HG02938 (cell line): ENCODE measurements around the gene RPS6KB2.

Experiments
- ATAC-seq: cut with Tn5 transposase; IDR thresholded peaks from one replicate; pipeline ENCODE4 v1.9.1; 2021; ENCODE audit warnings: mild to moderate bottlenecking, moderate library complexity; ENCODE audit not compliant: unreplicated experiment

Gene RPS6KB2

DNA sequence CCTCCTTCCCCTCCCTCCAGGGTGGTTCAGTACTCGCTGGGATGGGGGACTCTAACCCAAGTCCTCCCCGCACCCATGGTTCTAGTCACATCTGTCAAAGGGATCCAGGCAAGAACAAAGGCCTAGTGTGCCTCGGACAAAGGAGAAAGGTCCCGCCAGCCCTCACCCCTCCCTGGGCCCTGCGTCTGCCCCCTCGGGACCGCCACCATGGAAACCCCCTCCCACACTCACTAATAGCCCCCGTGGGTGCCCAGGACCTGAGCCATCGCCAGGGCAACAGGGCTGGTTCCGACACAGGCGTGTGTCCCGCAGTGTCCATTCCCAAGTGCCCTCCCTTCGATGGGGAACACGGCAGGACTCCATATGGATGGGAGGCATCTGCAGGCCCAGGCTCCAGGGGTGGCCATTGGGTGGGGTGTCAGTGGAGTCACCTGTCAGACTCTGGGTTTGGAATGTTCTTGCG is 17.9 kb upstream of the RPS6KB2 start:
- ATAC-seq, result no peak

DNA sequence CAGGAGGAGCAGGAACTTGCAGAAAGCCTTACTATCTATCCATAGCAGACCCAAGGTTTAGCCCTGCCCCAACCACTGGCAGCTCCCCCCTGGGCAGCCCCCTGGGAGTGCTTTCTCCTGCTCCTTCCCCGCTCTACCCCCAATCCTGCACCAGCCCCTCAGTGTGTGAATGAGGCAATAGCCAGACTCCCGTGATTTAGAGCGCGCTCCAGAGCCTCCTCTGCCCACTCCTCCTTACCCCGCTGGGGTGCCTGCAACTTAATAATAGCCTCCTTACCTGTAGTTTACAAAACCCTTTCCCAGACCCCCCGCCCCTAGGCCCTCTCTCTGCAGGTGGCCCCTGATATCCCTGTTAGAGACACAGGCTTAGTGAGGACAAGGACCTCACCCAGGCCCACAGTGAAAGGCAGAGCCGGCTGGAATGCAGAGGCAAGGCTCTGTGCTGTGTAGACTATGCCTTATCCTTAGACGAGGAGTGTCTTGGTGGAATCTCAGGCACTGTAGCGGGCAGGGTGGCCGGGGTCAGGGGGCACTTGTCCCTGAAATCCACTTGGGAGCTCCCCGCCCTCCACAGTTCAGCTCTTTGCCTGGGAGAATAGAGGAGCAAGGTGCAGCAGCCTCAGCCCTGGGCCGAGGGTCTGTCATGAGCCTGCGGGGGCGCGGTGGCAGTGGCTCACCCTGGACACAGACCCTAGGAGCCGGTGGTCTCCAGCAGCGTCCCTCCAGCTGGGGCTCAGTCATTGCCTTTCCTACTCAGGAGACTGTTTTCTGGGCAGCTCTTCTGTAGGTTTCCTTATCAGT is 17.1 kb upstream of the RPS6KB2 start:
- ATAC-seq, result no peak

GRCh38 chr11:67411785-67412152 is 16.5 kb upstream of the RPS6KB2 start:
- no peak for ATAC-seq

GRCh38 chr11:67412495-67413179 is 15.7 kb upstream of the RPS6KB2 start:
- ATAC-seq, result no peak

GRCh38 chr11:67413266-67413849 is 14.9 kb upstream of the RPS6KB2 start:
- ATAC-seq, result no peak

- no peak for ATAC-seq
These were observed 12.6 kb upstream of the RPS6KB2 start, which contains the start of gene CARNS1 for GRCh38 chr11:67415501-67416304. Gene CARNS1, plus strand, starts transcription at chr11:67415678. Its CDS starts 522 bp downstream, at chr11:67416200.

DNA sequence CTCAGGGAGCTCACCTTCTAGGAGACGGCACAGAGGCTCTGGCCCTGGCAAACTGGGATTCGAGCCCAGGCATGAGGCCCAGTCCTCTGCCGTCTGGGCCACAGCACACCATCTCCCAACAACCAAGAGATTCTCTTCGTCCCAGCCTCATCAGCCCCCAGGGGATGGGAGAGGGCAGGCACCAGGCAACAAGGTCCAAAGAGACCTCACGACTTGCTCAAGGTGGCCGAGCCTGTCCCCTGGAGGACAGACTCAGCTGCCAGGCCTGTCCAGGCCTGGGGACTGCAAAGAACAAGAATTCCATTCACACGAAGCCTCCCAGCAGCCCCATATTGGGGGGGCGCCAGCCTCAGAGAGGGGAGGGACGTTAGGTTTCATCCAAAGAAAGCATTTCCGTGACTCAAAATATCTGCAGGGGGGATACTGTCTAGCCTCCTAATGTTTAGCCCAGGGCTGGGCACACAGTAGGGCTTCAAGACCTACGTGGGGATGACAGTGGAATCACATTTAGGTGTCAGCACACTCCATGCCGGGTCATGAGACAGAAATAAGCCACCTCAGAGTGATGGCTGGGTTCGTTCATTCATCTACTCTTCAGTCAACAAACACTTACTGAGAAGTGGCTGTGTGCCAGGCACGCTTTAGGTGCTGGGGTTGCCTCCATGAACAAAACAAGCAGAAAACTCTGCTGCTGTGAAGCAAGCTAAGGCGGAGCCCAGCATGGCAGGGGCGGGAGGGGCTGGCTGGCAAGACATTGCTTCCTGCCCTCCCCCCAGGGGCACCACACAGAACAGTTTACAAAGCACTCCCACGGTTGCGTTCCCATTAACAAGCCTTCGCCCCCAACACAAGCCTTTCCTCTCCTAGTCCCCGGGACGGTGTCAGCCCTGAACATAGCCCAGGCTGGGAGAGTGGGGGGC is 11.6 kb upstream of the RPS6KB2 start:
- no peak for ATAC-seq

GRCh38 chr11:67417425-67417824 is 10.9 kb upstream of the RPS6KB2 start:
- no peak for ATAC-seq

GRCh38 chr11:67418476-67419281 is 9.6 kb upstream of the RPS6KB2 start:
- no peak for ATAC-seq

DNA sequence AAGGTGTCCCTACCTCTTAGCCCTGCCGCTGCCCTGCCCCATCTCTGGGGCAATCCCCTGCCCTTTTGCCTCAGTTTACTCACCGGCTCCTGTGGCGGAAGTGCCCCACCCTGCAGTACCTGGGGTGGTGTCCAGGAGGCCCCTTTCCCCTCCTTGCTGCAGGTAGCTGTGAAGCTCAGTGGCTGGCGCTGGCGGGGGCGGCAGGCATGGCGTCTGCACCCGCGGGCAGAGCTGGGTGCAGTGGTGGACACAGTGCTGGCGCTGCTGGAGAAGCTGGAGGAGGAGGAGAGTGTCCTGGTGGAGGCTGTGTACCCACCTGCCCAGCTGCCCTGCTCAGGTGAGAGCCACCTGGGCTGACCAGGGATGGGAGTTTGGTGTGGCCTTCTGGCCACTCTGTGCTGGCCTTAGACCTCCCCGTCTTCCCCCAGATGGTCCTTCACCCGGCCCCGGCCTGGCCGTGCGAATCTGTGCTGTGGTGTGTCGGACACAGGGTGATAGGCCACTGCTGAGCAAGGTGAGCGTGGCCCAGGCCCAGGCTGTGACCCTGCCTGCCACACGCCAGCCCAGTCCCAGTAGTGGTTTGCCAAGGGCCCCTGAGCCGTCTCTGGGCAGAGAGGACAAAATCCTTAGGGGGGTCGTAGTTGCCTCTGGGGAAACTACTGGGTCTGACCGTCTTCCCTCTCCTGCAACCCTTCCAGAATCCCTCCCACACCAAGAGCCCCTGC is 8.8 kb upstream of the RPS6KB2 start:
- no peak for ATAC-seq

- ATAC-seq, result no peak
These were observed 8.1 kb upstream of the RPS6KB2 start for GRCh38 chr11:67420147-67420645.

- ATAC-seq, result peak; percentile 58
These were observed 7.5 kb upstream of the RPS6KB2 start for GRCh38 chr11:67420646-67421429.

DNA sequence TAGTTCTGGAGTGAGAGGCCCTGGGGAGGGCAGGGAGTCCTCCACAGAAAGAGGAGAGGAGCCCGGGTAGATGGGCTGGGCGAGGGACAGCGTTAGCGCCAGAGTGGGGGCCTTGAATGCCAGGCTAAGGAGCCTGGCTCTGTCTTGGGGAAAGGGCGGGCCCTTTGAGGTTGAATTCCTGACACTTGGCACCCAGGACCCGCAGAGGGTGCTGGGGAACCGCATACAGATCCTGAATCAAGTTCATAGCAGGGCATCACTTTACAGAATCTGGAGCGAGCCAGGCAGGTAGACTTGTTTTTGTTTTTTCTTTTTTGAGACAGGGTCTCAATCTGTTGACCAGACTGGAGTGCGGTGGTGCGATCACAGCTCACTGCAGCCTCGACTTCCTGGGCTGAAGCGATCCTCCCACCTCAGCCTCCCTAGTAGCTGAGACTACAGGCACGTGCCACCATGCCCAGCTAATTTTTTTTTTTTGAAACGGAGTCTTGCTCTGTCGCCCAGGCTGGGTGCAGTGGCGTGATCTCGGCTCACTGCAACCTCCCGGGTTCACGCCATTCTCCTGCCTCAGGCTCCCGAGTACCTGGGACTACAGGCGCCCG is 6.8 kb upstream of the RPS6KB2 start:
- no peak for ATAC-seq

GRCh38 chr11:67422891-67423290 is 5.4 kb upstream of the RPS6KB2 start:
- no peak for ATAC-seq

GRCh38 chr11:67423466-67423865 is 4.8 kb upstream of the RPS6KB2 start:
- ATAC-seq, result no peak

- no peak for ATAC-seq
These were observed 4.2 kb upstream of the RPS6KB2 start for GRCh38 chr11:67423891-67424613.
